GM20000 (cell line): Measurements from ENCODE around the gene BRIP1.

Source experiments
- DNase-seq: peaks from one replicate; pipeline ENCODE4 v3.0.0; 2012; ENCODE audit warnings: low spot score
- TF ChIP-seq, protein P1 (sequence below): IDR thresholded peaks from 2 replicates; pipeline ENCODE4 v1.5.1; 2012; ENCODE audit warnings: mild to moderate bottlenecking, control low read depth; ENCODE audit errors: extremely low read depth, missing control alignments

The BRIP1 gene

GRCh38 chr17:61704935-61705449 is 158.3 kb downstream of the BRIP1 start:
- TF ChIP-seq, protein P1, sequence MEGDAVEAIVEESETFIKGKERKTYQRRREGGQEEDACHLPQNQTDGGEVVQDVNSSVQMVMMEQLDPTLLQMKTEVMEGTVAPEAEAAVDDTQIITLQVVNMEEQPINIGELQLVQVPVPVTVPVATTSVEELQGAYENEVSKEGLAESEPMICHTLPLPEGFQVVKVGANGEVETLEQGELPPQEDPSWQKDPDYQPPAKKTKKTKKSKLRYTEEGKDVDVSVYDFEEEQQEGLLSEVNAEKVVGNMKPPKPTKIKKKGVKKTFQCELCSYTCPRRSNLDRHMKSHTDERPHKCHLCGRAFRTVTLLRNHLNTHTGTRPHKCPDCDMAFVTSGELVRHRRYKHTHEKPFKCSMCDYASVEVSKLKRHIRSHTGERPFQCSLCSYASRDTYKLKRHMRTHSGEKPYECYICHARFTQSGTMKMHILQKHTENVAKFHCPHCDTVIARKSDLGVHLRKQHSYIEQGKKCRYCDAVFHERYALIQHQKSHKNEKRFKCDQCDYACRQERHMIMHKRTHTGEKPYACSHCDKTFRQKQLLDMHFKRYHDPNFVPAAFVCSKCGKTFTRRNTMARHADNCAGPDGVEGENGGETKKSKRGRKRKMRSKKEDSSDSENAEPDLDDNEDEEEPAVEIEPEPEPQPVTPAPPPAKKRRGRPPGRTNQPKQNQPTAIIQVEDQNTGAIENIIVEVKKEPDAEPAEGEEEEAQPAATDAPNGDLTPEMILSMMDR = no peak

DNA sequence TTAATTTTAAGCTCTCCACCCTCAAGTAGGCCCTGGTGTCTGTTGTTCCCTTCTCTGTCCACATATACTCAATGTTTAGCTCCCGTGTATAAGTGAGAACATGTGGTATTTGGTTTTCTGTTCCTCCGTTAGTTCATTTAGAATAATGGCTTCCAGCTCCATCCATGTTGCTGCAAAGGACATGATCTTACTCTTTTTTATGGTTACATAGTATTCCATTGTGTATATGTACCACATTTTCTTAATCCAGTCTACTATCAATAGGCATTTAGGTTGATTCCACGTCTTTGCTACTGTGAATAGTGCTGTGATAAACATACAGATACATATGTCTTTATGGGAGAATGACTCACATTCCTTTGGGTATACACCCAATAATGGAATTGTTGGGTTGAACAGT is 160.9 kb downstream of the BRIP1 start:
- TF ChIP-seq, protein P1 = no peak
- no peak for DNase-seq

More at GRCh38 chr17:61704935-61705449, 158.3 kb downstream of the BRIP1 start:
- no peak for DNase-seq

DNA sequence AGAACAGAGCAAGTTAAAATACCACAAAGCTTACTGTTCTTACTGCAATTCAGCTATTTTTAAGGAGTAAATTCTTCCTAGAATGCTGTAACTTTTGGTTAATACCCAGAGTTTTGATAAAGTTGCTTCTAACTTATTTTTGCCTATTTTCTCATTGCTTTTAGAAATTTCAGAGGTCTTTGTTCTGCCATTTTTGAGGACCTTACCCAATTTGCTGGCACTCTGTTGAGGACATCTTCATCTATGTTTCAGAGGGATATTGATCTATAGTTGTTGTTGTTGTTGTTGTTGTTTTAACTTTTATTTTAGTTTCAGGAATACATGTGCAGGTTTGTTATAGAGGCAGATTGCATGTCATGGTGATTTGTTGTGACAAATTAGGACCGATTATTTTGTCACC is 161.3 kb downstream of the BRIP1 start:
- TF ChIP-seq, protein P1 = no peak
- no peak for DNase-seq

DNA sequence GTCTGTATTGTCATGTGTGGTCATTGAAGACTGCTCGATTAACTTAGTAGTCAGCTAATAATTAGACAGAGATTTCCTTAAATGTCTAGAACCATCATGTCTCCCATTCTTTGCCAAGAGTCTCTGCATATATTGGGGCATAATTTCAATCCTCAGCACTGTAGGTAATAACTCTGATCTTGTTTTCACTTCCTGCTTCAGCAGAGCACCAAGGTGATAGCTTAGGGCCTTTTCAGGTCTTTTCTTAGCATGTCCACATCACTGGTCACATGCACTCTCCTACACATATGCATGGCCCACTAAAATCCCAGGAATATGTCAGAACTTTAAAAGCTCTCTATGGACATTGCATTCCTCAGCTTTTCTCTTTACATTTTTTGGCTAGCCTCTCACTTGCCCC is 162.0 kb downstream of the BRIP1 start:
- TF ChIP-seq, protein P1 = no peak
- DNase-seq = no peak

DNA sequence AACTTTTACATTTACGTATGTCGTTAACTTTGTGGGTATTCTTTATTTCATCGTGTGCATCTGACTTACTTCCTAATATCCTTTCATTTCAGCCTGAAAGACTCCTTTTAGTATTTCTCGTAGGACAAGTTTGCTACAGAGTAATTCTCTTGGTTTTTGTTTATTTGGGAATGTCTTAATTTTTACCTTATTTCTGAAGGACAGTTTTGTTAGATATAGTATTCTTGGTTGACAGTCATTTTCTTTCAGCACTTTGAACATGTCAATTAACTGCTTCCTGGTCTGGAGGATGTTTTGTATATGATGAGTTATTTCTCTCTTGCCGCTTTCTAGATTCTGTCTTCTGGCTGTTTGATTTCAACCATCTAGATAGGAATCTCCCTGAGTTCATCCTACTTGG is 163.1 kb downstream of the BRIP1 start:
- TF ChIP-seq, protein P1 = no peak
- DNase-seq = no peak

DNA sequence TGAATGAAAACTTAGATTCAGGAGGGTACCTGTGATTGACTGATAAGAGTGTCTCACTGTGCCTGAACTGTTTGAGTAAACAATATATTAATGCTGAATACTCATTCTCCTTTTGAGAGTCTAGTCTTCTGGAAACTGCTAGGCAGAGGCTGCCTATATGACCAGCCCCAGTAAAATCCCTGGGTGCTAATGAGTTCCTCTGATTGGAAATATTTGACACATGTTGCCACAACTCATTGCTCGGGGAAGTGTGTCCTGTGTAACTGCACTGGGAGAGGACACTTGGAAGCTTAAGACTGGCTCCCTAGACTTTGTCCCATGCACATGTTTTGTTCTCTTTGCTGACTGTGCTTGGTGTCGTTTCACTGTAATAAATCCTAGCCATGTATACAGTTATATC is 163.6 kb downstream of the BRIP1 start:
- TF ChIP-seq, protein P1 = no peak
- DNase-seq = no peak

- DNase-seq = no peak
- TF ChIP-seq, protein P1 = no peak
Observed at GRCh38 chr17:61699032-61699431, 164.3 kb downstream of the BRIP1 start.
